ENCODE measurements around the gene FAM83C. TPM values are rescaled to one million over a fixed set of nuclear protein-coding genes. Genes with fewer than 3 reads are reported as not detected.

FAM83C gene
- total RNA-seq, 2 experiments from 2014 or later, result not detected

DNA sequence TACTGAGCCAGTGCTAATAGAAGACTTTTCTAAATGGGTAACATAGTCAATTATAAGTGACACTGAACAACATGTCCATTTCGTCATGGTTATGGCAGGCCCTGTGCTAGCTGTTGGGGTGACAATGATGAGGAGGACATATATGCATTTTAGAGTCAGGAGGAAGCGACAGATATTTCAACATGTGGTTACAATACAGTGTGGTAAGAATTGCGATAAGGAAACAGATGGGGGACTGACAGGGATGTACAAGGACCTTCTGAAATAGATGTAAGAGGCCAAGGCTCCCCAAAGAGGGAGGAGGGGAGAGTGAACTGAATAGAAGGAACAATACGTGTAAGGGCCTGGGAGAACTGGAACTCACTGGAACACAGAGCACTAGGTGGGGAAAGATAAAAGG lies 54.1 kb downstream of the FAM83C start:
- ChIA-PET CTCF (no interaction called here), POLR2A (interaction anchor here (0.8 kb wide), 1 partner anchor 40 kb away, joined by 3 read pairs; the partner anchor contains the start of gene MMP24OS)
- intact Hi-C loops (cut with DNase I, micrococcal nuclease), result no loop called here
- DNase-seq, result no peak
- peaks cover 13% of the 10 kb centered on the region for H3K27me3 Mint-ChIP-seq
- no peak for ATAC-seq (ENCODE audit: poor library complexity)
- no peak overlapping the region for H3K27ac Mint-ChIP-seq
- no peak overlapping the region for H3K4me3 Mint-ChIP-seq
- Histone ChIP-seq H3K27me3 (ENCODE audit: control insufficient read depth in 1 of 2, insufficient read depth in 2 of 2, low read length in 2 of 2) (no peaks in the 10 kb centered on the region), H3K4me3 (ENCODE audit: low read length) (no peak overlapping the region), H3K4me1 (ENCODE audit: insufficient read depth, low read length) (no peaks in the 10 kb centered on the region), H3K36me3 (ENCODE audit: insufficient read depth, low read length) (peaks cover 11% of the 10 kb centered on the region), H3K27ac (ENCODE audit: low read depth in 1 of 2, low read length in 2 of 2) (no peak overlapping the region), H3K9me3 (ENCODE audit: control insufficient read depth in 1 of 2, insufficient read depth in 1 of 2, low read length in 2 of 2) (no peaks in the 10 kb centered on the region)
- peaks cover 41% of the 10 kb centered on the region for H3K36me3 Mint-ChIP-seq (ENCODE audit: low read depth)
- H3K4me1 Mint-ChIP-seq (ENCODE audit: low read depth), result no peaks in the 10 kb centered on the region
- TF ChIP-seq, protein P1, sequence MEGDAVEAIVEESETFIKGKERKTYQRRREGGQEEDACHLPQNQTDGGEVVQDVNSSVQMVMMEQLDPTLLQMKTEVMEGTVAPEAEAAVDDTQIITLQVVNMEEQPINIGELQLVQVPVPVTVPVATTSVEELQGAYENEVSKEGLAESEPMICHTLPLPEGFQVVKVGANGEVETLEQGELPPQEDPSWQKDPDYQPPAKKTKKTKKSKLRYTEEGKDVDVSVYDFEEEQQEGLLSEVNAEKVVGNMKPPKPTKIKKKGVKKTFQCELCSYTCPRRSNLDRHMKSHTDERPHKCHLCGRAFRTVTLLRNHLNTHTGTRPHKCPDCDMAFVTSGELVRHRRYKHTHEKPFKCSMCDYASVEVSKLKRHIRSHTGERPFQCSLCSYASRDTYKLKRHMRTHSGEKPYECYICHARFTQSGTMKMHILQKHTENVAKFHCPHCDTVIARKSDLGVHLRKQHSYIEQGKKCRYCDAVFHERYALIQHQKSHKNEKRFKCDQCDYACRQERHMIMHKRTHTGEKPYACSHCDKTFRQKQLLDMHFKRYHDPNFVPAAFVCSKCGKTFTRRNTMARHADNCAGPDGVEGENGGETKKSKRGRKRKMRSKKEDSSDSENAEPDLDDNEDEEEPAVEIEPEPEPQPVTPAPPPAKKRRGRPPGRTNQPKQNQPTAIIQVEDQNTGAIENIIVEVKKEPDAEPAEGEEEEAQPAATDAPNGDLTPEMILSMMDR (IDR thresholded peaks at IDR 0.05), result no peak
- H3K9me3 Mint-ChIP-seq, result no peaks in the 10 kb centered on the region

DNA sequence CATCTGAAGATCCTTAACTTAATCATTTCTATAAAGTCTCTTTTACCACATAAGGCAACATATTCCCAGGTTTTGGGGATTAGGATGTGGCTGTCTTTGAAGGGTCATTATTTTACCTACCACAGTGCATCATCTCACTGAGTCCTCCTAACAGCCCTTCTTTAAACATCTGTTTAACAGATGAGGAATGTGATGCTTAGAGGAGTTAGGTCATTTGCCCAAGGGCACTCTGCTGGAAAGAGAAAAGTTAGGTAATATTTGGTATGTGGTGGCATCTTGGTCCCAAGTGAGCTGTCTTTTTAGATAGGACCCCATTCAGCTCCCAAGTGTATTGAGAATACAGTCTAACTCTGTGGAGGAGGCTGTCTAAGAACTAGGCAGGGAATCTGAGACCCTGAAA lies 54.7 kb downstream of the FAM83C start:
- no peak overlapping the region for H3K27ac ChIP-seq (ENCODE audit: low read depth in 1 of 2, low read length in 2 of 2)
- H3K27me3 ChIP-seq (ENCODE audit: control insufficient read depth in 1 of 2, insufficient read depth in 2 of 2, low read length in 2 of 2), result peaks cover 0 to 2% of the 10 kb centered on the region in 2 experiments
- Mint-ChIP-seq H3K27ac (no peak overlapping the region), H3K4me1 (ENCODE audit: low read depth) (no peaks in the 10 kb centered on the region), H3K36me3 (ENCODE audit: low read depth) (peaks cover 44% of the 10 kb centered on the region), H3K9me3 (no peaks in the 10 kb centered on the region), H3K27me3 (peaks cover 17% of the 10 kb centered on the region), H3K4me3 (no peak overlapping the region)
- H3K36me3 ChIP-seq (ENCODE audit: insufficient read depth, low read length), result peaks cover 14% of the 10 kb centered on the region
- ChIA-PET POLR2A (no interaction called here), CTCF (no interaction called here)
- DNase-seq (no peak), ATAC-seq (ENCODE audit: poor library complexity) (no peak)
- TF ChIP-seq, protein P1 (IDR thresholded peaks at IDR 0.05), result no peak
- intact Hi-C loops (cut with DNase I, micrococcal nuclease), result no loop called here
- no peaks in the 10 kb centered on the region for H3K9me3 ChIP-seq (ENCODE audit: control insufficient read depth in 1 of 2, insufficient read depth in 1 of 2, low read length in 2 of 2)
- H3K4me3 ChIP-seq (ENCODE audit: low read length), result no peak overlapping the region
- H3K4me1 ChIP-seq (ENCODE audit: insufficient read depth, low read length), result no peaks in the 10 kb centered on the region

DNA sequence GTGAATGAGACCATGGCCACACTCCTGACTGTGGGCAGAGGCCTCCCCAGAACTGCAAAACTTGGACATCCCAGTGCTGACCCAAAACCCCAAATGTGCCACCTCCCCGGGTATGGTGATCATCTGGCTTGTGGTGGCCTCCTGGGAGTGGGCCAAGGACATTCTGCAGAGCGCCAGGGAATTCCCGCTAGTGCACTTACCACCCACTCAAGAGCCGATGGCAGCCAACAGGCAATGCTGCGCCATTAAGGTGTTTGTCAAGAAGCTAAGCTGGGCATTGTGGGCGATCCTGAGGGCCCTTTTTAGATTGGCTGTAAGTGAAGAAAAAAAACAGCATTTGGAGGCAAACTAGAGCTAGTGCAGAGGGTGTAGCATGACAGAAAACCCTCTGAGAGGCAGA lies 56.3 kb downstream of the FAM83C start:
- Mint-ChIP-seq H3K4me3 (no peak overlapping the region), H3K27me3 (peaks cover 27% of the 10 kb centered on the region), H3K36me3 (ENCODE audit: low read depth) (peaks cover 54% of the 10 kb centered on the region), H3K27ac (no peak overlapping the region), H3K9me3 (no peaks in the 10 kb centered on the region), H3K4me1 (ENCODE audit: low read depth) (no peaks in the 10 kb centered on the region)
- intact Hi-C loops (cut with DNase I, micrococcal nuclease), result no loop called here
- H3K36me3 ChIP-seq (ENCODE audit: insufficient read depth, low read length), result peaks cover 14% of the 10 kb centered on the region
- ChIA-PET CTCF (no interaction called here), POLR2A (no interaction called here)
- H3K4me1 ChIP-seq (ENCODE audit: insufficient read depth, low read length), result no peaks in the 10 kb centered on the region
- ATAC-seq (ENCODE audit: poor library complexity), result no peak
- H3K27ac ChIP-seq (ENCODE audit: low read depth in 1 of 2, low read length in 2 of 2), result no peak overlapping the region
- no peaks in the 10 kb centered on the region for H3K9me3 ChIP-seq (ENCODE audit: control insufficient read depth in 1 of 2, insufficient read depth in 1 of 2, low read length in 2 of 2)
- H3K27me3 ChIP-seq (ENCODE audit: control insufficient read depth in 1 of 2, insufficient read depth in 2 of 2, low read length in 2 of 2), result peaks cover 0 to 2% of the 10 kb centered on the region in 2 experiments
- TF ChIP-seq, protein P1 (IDR thresholded peaks at IDR 0.05), result no peak
- no peak for DNase-seq
- no peak overlapping the region for H3K4me3 ChIP-seq (ENCODE audit: low read length)

Other genes with a start within 250 kb of the FAM83C start
- 10 to 100 TPM; 56.3 to 60.6 TPM for gene TRPC4AP, start 199.6 kb downstream of the FAM83C start, total RNA-seq
- 10 to 100 TPM; 12.2 to 12.6 TPM for gene EDEM2, start 145.1 kb downstream of the FAM83C start, total RNA-seq
- gene PROCR, start 120.4 kb downstream of the FAM83C start, total RNA-seq, result under 1 TPM; 0.33 to 0.61 TPM
- not detected for gene MMP24, start 65.7 kb downstream of the FAM83C start, total RNA-seq
- gene MMP24OS, start 14.3 kb downstream of the FAM83C start, total RNA-seq, result 10 to 100 TPM; 71.8 to 74.8 TPM
- gene EIF6, start 7.7 kb downstream of the FAM83C start, total RNA-seq, result 10 to 100 TPM; 24.9 to 25.8 TPM
- gene UQCC1, start 119.5 kb upstream of the FAM83C start, total RNA-seq, result 10 to 100 TPM; 18.7 to 19.9 TPM
- gene GDF5, start 145.8 kb upstream of the FAM83C start, total RNA-seq, result not detected
- gene CEP250, start 163.2 kb upstream of the FAM83C start, total RNA-seq, result 10 to 100 TPM; 27.6 to 33.1 TPM
- gene C20orf173, start 237.2 kb upstream of the FAM83C start, total RNA-seq, result not detected
- 100 to 1,000 TPM; 144 to 146 TPM for gene ERGIC3, start 249.7 kb upstream of the FAM83C start, total RNA-seq